AG04450 (cell line): ENCODE data around the gene C16orf46. TPM values are rescaled to one million over a fixed set of nuclear protein-coding genes. Genes with fewer than 3 reads are reported as not detected.

Experiments
- CTCF ChIA-PET: fragments of 300-600, 350-600 bp; formaldehyde crosslinking; extraction: SDS; loops from one replicate; lab custom pipeline; 2022; ENCODE audit warnings: antibody characterized with exemption, inconsistent platforms; lab: Charles Lee
- POLR2A ChIA-PET: fragments of 350-600 bp; formaldehyde crosslinking; extraction: SDS; loops from one replicate; lab custom pipeline; 2021; ENCODE audit warnings: antibody characterized with exemption, inconsistent platforms; lab: Yijun Ruan, JAX
- DNase-seq: peaks from one replicate; pipeline ENCODE4 v3.0.0-alpha.2; 2011; ENCODE audit warnings: low read depth, low spot score
- H3K27ac ChIP-seq: one replicate; pipeline ENCODE4 v1.5.1; 2012; ENCODE audit warnings: low read depth, low read length, control low read depth
- H3K27me3 ChIP-seq: one replicate; pipeline ENCODE4 v1.6.0; 2012; ENCODE audit warnings: low read length; ENCODE audit not compliant: control insufficient read depth, insufficient read depth
- H3K4me3 ChIP-seq: 2 replicates; pipeline ENCODE4 v1.5.1; 2011; ENCODE audit warnings: mild to moderate bottlenecking, low read depth, low read length, control low read depth
- H3K9me3 ChIP-seq: 2 replicates; pipeline ENCODE4 v1.5.1; 2012; ENCODE audit warnings: low read length; ENCODE audit not compliant: control insufficient read depth, insufficient read depth
- polyA plus RNA-seq: library from polyadenylated mRNA; depleted of rRNA; stranded (reverse); fragments of >200 nt; gene quantifications from 2 replicates; pipeline ENCODE4 v1.2.3, GENCODE V29; 2011
- TF ChIP-seq, protein P1 (sequence below): IDR thresholded peaks from 2 replicates; pipeline ENCODE4 v1.5.1; 2011; ENCODE audit warnings: low read depth, low read length, control low read depth, inconsistent platforms

C16orf46 gene
- polyA plus RNA-seq, 1 experiment = 0.33 TPM

GRCh38 chr16:81060576-81061306, 16.3 kb downstream of the C16orf46 start:
- Histone ChIP-seq H3K9me3 (no peaks in the 10 kb centered on the region), H3K27me3 (no peaks in the 10 kb centered on the region), H3K27ac (no peak overlapping the region), H3K4me3 (no peak overlapping the region)
- ChIA-PET CTCF (no interaction called here), POLR2A (no interaction called here)
- TF ChIP-seq, protein P1, sequence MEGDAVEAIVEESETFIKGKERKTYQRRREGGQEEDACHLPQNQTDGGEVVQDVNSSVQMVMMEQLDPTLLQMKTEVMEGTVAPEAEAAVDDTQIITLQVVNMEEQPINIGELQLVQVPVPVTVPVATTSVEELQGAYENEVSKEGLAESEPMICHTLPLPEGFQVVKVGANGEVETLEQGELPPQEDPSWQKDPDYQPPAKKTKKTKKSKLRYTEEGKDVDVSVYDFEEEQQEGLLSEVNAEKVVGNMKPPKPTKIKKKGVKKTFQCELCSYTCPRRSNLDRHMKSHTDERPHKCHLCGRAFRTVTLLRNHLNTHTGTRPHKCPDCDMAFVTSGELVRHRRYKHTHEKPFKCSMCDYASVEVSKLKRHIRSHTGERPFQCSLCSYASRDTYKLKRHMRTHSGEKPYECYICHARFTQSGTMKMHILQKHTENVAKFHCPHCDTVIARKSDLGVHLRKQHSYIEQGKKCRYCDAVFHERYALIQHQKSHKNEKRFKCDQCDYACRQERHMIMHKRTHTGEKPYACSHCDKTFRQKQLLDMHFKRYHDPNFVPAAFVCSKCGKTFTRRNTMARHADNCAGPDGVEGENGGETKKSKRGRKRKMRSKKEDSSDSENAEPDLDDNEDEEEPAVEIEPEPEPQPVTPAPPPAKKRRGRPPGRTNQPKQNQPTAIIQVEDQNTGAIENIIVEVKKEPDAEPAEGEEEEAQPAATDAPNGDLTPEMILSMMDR = no peak
- DNase-seq = no peak

GRCh38 chr16:81053761-81054160, 23.3 kb downstream of the C16orf46 start:
- Histone ChIP-seq H3K27me3 (no peaks in the 10 kb centered on the region), H3K27ac (no peak overlapping the region), H3K4me3 (no peak overlapping the region), H3K9me3 (peaks cover 4% of the 10 kb centered on the region)
- ChIA-PET CTCF (no interaction called here), POLR2A (no interaction called here)
- TF ChIP-seq, protein P1 = no peak
- DNase-seq = no peak

DNA sequence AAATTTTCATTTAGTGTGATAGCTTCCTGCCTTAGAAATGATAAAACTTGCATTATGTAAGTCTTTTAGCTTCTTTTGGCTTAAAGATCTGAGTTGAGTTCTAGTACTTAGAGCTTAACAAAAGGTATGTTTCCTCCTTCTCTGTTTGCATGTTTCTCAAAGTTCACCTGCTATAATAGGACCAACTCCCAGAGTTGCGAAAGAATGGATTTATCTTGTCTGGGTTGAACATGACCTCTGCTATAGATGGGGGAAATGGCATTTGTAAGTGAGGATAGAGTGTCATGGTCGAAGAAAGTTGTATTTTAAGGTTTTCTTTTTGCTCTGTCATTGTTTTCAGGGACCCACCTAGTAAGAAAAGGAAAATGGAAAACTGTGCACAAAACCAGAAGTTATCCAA, 34.2 kb downstream of the C16orf46 start:
- TF ChIP-seq, protein P1 = no peak
- no peak for DNase-seq

DNA sequence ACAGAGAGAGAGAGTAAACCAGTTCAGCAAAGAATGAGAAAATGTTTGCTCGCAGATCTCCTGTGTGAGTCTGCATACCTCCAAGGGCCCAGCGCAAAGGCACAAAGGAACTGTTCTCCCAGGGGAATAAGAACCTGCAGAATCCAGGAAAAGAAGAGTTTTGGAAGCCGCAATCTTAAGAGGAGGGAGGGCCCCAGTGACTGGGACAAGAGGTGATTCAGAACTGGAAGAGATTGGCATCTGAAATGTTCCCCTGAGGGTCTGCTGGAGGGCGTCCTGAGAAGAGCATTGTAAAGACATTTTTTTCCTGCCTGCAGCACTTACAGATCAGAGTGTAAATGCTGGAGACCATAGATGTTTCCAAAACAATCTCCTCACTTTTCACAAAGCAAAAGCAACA, 35.3 kb downstream of the C16orf46 start:
- Histone ChIP-seq H3K4me3 (no peak overlapping the region), H3K27me3 (no peaks in the 10 kb centered on the region), H3K9me3 (no peaks in the 10 kb centered on the region), H3K27ac (no peak overlapping the region)
- POLR2A ChIA-PET = no interaction called here
- DNase-seq = no peak
- TF ChIP-seq, protein P1 = no peak
- CTCF ChIA-PET = no interaction called here

More for the DNA sequence above, 34.2 kb downstream of the C16orf46 start:
- POLR2A ChIA-PET = no interaction called here
- Histone ChIP-seq H3K27ac (no peak overlapping the region), H3K9me3 (no peaks in the 10 kb centered on the region), H3K4me3 (no peak overlapping the region), H3K27me3 (no peaks in the 10 kb centered on the region)
- CTCF ChIA-PET = interaction anchor here (0.5 kb wide), 1 partner anchor 10 kb away, joined by 4 read pairs; no protein-coding TSS in a partner anchor

- POLR2A ChIA-PET = no interaction called here
- TF ChIP-seq, protein P1 = no peak
- Histone ChIP-seq H3K4me3 (no peak overlapping the region), H3K9me3 (no peaks in the 10 kb centered on the region), H3K27me3 (no peaks in the 10 kb centered on the region), H3K27ac (no peak overlapping the region)
- CTCF ChIA-PET = interaction anchor here (0.6 to 1.5 kb wide), 2 partner anchors 36 to 258 kb away, joined by 3 to 4 read pairs; no protein-coding TSS in a partner anchor
- DNase-seq = no peak
These were observed 36.2 kb downstream of the C16orf46 start for GRCh38 chr16:81040842-81041241.
